ENCODE measurements around the gene COMTD1.
A peak's percentile ranks its signal among the peaks of the same experiment; 100 is the strongest.
"Not testable (repeated sequence)": the region's sequence is repeated elsewhere in the genome, so short reads cannot be mapped to it uniquely, and the experiment has no call there.

The COMTD1 gene

GRCh38 chr10:75221492-75221891 is 14.3 kb downstream of the COMTD1 start:
- not testable (repeated sequence) for DNase-seq (ENCODE audit: low spot score)

- no peak for DNase-seq (ENCODE audit: low spot score)
Observed at GRCh38 chr10:75220274-75220673, 15.5 kb downstream of the COMTD1 start.

GRCh38 chr10:75212343-75212742 is 23.4 kb downstream of the COMTD1 start:
- DNase-seq (ENCODE audit: low spot score): no peak

GRCh38 chr10:75211007-75211691 is 24.6 kb downstream of the COMTD1 start:
- DNase-seq (ENCODE audit: low spot score): peak; percentile 54

GRCh38 chr10:75210282-75211006 is 25.3 kb downstream of the COMTD1 start, which contains the start of gene VDAC2:
VDAC2 (plus strand) TSS chr10:75210796; CDS start chr10:75211159, 363 bp downstream.
- DNase-seq (ENCODE audit: low spot score): peak; percentile 96

- peak; percentile 77 for DNase-seq (ENCODE audit: low spot score)
Observed at GRCh38 chr10:75209921-75210281, 25.9 kb downstream of the COMTD1 start.

- DNase-seq (ENCODE audit: low spot score): no peak
Observed at GRCh38 chr10:75209086-75209920, 26.5 kb downstream of the COMTD1 start.

- DNase-seq (ENCODE audit: low spot score): peak; percentile 55
Observed at GRCh38 chr10:75208181-75208580, 27.6 kb downstream of the COMTD1 start.

GRCh38 chr10:75207857-75208144 is 28.0 kb downstream of the COMTD1 start:
- no peak for DNase-seq (ENCODE audit: low spot score)

GRCh38 chr10:75207079-75207856 is 28.5 kb downstream of the COMTD1 start:
- DNase-seq (ENCODE audit: low spot score): no peak

- not testable (repeated sequence) for DNase-seq (ENCODE audit: low spot score)
Observed at GRCh38 chr10:75206638-75207037, 29.1 kb downstream of the COMTD1 start.

GRCh38 chr10:75205908-75206307 is 29.8 kb downstream of the COMTD1 start:
- no peak for DNase-seq (ENCODE audit: low spot score)

GRCh38 chr10:75203724-75204123 is 32.0 kb downstream of the COMTD1 start:
- no peak for DNase-seq (ENCODE audit: low spot score)

- DNase-seq (ENCODE audit: low spot score): not testable (repeated sequence)
Observed at GRCh38 chr10:75203046-75203620, 32.6 kb downstream of the COMTD1 start.

- peak; percentile 90 for DNase-seq (ENCODE audit: low spot score)
Observed at GRCh38 chr10:75202321-75203045, 33.3 kb downstream of the COMTD1 start.

- DNase-seq (ENCODE audit: low spot score): no peak
Observed at GRCh38 chr10:75201793-75202307, 33.9 kb downstream of the COMTD1 start.

GRCh38 chr10:75199949-75200348 is 35.8 kb downstream of the COMTD1 start:
- not testable (repeated sequence) for DNase-seq (ENCODE audit: low spot score)

GRCh38 chr10:75197906-75198305 is 37.9 kb downstream of the COMTD1 start:
- no peak for DNase-seq (ENCODE audit: low spot score)

- DNase-seq (ENCODE audit: low spot score): no peak
Observed at GRCh38 chr10:75197066-75197465, 38.7 kb downstream of the COMTD1 start.

GRCh38 chr10:75195035-75195763 is 40.6 kb downstream of the COMTD1 start:
- DNase-seq (ENCODE audit: low spot score): peak; percentile 57

All from AG08395 (cell line).